GM19193 (cell line): ENCODE data around the gene TIMP1.

Experiments
- POLR2A ChIP-seq: IDR thresholded peaks from 4 replicates; pipeline ENCODE4 v1.6.1; 2011; ENCODE audit not compliant: insufficient read depth, insufficient read length; ENCODE audit errors: extremely low read depth

Gene TIMP1

DNA sequence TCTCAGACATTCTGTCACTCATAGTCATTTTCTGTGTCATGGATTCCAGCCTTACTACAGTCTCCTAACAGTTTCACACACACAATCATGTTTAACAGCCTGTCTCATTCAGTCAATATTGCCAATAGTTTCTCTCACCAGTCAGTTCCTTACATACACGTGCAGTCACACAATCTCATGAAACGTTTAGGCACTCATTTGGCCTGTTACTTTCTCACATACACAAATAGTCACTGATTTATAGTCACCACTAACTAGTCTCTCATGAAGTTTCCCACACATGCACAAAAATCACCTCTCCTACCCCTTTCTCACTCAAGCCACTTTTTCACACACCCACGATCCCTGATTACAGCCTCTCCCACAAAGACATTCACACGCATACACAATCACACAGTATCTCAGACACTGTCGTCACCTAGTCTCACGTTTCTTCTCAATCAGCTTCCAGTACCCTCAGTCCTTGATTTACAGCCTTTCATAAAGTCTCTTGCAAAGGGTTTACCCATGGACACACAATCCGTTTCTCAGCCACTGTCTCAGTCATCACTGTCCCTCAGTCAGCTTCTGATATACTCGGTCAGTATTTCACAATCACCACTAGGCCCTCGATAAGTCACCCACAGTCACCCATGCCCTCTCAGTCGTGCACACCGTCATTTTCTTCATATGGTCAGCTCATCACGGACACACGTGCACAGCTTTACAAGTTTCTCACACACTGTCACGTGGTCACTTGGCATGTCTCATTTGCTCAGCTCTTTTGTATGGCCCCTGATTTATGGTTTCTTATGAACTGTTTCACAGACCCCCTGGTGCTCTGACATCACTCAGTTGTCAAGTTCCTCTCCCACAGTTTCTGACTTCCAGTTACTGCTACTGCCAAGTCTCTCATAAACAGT lies 51.7 kb downstream of the TIMP1 start:
- TF ChIP-seq POLR2A, result no peak

DNA sequence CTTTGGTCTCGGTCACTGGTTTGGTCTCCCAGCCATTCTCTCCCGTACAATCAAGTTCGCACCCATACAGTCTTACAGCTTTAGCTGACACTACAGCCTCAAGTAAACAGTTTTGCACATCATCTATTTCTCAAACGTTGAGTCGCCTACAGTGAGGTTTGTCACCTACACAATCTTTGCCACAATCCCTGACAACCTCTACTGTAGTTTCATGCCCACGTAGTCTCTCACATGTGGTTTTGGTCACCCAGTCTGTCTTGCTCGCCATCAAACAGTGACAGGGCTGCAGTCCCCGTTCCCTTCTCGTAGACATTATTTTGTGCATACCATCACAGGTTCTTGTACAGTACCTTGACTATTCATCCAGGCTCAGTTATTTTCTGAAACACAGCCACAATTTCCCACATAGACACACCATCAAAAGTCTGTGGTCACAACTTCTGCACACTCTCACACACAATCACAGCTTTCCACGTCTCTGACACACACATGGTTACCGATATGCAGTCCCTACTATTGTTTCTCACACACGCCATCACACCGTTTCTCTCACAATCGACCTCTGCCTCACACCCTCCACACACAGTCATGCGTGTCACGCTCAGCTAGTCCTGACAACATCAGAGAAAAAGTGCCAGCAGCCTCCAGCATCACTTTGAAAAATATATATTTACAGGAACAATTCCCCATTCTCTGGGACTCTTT lies 52.8 kb downstream of the TIMP1 start:
- TF ChIP-seq POLR2A, result no peak
